Activated CD4-positive, alpha-beta T cell treated with anti-CD3 and anti-CD28 coated beads, Interleukin-2, amount 50 U/mL, for 4 hours (primary cell): ENCODE results near the gene COA3.

Experiments used
- DNase-seq, 2 experiments: peaks; one replicate each; pipeline ENCODE4 v3.0.0-alpha.2; 2020

COA3 gene, protein sequence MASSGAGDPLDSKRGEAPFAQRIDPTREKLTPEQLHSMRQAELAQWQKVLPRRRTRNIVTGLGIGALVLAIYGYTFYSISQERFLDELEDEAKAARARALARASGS

GRCh38 chr17:42798383-42799380, at the start of gene COA3, which contains the start of gene CNTD1:
TSS of gene COA3 (minus strand) at chr17:42798704. CDS start at chr17:42798681, 23 bp downstream.
TSS of gene CNTD1 (plus strand) at chr17:42798861. CDS start at chr17:42799068, 207 bp downstream.
- peak; percentile 67 to 69 for DNase-seq

DNA sequence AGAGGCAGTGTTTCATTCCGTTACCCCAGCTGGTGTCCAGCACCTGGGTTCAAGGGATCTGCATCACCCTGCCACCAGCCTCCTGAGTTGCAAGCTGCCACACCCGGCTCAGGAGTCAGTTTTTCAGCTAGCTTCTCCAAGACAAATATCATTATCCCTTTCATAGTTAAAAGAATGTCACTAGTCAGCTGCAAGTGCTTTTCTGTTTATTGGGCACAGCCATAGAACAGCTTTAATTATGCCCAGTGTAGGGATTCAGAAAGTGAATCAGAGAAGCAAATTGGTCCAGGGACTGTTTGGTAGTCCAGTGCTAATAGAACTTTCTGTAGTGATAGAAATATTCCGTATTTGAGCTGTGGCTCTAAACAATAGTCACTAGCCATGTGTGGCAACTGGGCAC, 49.6 kb upstream of the COA3 start:
- no peak for DNase-seq

- DNase-seq, result no peak
These were observed 48.2 kb upstream of the COA3 start for GRCh38 chr17:42846594-42847280.

DNA sequence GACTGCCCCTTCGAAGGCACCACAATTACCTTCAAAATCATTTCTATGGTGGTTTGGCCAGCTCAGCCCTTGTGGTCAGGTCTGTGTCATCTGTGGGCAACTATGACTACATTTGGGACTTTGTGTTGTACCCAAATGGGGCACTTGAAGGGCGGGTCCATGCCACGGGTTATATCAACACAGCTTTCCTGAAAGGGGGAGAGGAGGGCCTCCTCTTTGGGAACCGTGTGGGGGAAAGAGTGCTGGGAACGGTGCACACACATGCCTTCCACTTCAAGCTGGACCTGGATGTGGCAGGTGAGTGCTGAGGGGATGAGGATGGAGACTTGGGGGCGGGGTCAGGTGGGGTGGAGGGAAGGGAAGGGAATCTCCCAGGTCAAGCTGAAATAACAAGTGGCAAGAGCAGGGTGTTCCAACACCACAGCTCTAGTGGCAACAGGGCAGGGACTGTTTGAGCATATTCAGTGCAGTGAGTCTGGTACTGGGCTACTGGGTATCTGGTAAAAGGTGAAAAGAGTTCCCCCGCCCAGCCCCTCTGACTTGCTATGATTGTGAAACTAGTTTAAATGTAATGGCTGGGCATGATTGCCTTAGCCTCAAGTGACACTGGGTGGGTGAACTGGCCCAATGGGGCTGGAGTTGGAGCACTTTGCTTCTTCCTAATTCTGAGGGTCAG, 47.6 kb upstream of the COA3 start:
- no peak for DNase-seq

DNA sequence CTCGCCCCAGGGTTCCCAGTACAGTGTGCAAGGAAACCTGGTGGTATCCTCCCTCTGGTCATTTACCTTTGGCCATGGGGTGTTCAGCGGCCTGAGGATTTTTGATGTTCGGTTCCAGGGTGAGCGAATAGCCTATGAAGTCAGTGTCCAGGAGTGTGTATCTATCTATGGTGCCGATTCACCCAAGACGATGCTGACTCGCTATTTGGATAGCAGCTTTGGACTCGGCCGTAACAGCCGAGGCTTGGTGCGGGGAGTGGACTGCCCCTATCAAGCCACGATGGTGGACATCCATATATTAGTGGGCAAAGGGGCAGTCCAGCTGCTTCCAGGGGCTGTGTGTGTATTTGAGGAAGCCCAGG, 47.0 kb upstream of the COA3 start:
- DNase-seq, result no peak

- no peak for DNase-seq
These were observed 46.5 kb upstream of the COA3 start for GRCh38 chr17:42844761-42845555.

- DNase-seq, result no peak
These were observed 45.8 kb upstream of the COA3 start, which contains the start of gene AOC2 for GRCh38 chr17:42844271-42844670. TSS of gene AOC2 (plus strand) at chr17:42844580. CDS start at chr17:42844627, 47 bp downstream.

DNA sequence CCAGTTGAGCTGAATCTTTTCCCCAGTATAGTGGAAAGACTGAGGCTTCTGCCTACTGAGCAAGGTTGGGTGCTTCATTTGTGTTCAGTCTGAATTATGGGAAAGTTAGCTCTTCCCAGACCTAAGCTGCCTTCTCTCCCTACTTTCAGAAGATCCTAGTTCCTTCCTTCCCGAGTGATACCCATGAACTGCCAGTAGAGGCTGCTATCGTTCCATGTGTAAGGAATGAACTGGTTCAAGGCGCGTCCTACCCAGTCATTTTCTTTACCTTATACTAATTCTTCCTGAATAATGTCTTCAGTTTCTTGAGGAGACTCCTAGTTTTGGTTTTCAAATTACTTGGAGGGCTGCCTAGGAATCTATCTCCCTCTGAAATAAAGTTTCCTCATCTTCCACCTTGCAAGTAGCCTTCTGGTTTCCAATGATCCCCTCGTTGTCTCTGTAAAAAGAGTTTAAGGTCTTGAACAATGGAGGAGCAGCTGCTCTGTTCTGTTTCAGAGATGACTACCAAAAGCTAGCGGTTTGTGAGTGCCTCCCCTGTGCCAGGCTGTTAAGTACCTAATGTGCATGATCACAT, 44.9 kb upstream of the COA3 start:
- DNase-seq, result no peak

GRCh38 chr17:42841975-42842685, 43.6 kb upstream of the COA3 start:
- no peak for DNase-seq

DNA sequence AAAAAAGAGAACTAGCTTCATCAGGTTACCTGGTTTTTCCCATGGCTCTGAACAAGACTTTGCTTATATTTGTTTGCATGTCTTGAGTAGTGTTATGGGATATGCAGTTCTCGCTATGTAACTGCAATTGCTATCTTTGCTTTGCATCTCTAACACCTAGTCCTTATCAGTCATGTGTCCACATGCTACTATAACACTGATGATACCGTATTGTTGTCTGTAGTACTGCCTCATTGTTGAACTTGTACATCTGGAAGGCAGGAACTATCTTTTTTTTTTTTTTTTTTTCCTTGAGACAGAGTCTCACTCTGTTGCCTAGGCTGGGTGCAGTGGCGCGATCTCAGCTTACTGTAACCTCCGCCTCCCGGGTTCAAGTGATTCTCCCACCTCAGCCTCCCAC, 37.2 kb upstream of the COA3 start:
- DNase-seq, result no peak

- no peak for DNase-seq
These were observed 35.4 kb upstream of the COA3 start for GRCh38 chr17:42833767-42834422.

DNA sequence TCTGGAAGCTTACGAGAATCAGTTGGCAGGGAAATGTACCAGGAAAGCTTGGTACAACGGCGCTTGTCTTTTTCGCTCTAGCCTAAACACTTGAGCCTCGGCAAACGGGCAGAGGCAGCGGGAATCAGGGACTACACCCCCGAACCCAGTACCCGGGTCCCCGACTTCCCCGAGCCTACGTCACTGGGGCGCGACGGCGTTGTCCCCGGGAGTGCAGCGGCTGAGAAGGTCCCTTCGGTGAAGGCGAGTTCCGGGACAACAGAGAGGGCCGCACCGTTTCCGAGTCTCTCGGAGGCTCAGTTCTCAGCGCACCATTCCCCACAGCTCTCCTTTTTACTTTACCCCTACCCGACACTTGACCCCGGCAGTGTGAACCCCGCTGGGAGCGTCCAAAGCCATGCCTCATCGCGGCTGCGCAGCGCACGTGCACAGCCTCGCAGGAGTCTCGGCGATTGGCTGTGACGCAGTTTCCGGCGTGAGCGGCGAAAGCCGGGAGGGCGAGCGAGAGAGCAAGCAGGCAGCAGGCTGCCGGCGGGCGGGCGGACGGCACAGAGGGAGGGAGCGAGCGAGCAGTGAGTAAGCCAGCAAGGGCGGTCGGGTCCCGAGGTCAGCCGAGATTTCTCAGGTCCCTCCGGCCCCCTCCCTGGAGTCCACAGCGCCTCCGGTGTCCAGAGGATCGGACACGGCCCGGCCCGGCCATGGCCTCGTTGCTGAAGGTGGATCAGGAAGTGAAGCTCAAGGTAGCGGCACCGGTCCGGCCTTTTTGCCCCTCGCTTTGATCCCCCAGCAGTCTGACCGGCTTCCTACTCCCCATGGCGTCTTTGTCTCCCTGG, 34.6 kb upstream of the COA3 start, which contains the start of gene PSME3:
Gene PSME3, plus strand, starts transcription at position 464 of the 833 bp plus-strand sequence. Its CDS starts 235 bp downstream, at position 699.
- peak; percentile 85 to 88 for DNase-seq

DNA sequence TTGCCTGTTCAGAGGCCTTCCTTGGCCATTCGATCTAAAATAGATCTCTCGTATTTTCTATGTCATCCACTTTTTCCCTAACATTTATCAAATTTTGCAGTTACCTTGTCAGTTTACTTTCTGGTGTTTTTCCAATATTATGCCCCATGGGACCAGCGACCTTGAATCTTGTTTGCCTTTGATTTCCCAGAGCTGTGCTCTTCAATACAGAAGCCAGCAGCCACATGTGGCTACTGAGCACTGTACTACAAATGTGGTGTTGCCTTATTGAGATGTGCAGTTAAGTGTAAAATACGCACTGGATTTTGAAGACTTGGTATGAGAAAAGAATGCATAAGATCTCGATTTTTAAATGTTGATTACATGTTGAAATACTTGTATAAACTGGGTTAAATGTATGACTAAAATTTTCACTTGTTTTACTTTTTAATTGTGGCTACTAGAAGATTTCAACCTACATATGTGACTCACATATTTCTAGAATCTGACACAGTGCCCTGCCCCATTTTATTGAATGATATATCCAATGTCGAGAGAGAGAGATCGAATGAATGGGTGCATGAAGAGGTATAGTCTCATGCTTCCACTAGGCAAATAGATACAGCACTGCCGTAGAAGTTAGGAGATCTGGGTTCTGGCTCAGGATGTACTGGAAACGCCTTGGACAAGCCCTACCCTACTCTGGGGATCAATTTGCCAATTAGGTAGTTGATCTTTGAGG, 33.9 kb upstream of the COA3 start:
- no peak for DNase-seq

DNA sequence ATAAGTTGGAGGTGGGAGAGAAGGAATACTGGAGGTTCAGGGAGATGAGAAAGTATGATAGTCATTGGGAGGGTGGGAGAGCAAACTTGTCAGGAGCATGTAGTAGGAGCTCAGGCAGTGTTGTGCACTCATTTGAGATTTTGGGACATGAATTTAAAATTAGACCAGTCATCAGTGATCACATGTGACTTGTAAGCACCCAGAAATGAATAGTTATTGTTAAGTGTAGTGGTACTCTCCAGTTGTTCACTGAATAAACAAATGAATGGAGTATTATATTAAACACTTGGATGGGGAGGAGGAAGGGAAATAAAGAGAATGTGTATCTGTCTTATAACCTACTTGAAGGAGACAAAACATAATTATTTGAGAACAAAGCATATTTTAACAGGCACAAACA, 32.5 kb upstream of the COA3 start:
- no peak for DNase-seq

DNA sequence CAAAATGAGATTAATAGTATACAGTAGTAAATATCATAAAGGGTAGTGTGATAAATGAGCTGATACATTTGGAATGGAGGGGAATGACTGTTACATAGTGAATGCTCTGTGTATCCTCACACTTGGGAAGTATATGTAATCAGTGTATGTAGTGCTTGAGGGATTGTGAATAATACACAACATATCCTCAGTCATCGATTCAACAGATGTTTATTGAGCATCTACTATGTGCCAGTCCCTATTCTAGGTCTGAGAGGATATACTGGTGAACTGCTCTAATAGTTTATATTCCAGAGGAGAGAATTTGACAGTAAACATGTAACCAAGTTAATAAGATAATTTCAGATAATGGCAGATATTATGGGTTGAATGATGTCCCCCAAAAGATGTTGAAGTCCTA, 29.0 kb upstream of the COA3 start:
- no peak for DNase-seq

DNA sequence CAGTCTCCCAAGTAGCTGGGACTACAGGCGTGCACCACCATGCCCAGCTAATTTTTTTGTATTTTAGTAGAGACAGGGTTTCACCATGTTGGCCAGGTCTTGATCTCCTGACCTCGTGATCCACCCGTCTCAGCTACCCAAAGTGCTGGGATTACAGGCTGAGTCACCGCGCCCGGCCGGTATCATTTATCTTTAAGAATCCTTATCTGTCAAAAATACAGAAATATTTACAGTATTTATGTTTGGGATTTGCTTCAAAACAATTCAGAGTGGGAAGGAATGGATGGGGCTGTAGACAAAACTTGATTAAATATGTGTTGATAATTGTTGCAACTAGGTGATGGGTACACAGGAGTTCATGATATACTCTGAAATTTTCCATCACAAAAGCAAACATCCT, 22.7 kb upstream of the COA3 start:
- DNase-seq, result no peak

DNA sequence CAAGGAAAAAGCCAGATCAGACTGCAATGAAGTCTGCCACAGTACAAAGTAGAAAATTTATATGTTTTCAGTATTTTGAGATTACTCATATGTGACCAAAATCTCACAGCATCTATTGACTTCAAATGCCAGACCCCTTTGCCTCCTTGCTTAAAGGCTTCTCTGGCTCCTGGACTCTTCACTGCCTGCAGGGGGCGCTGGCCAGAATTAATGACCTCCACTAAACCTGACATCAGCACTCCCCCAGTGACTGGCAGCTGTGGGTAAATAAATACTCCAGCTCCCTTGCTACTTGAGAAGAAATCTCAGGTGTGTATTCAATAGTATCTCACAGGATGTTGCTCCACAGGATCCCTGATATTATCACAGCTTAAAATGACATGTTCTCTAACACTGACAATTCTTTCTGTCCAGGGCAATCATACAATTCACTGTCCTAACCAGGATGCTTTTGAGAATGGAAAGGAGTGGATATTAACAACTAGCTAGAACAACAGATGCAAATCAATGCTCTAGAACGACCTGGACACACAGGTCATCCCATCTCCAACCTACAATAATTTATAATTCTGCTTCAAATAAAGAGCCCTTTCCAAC, 21.5 kb upstream of the COA3 start:
- peak; percentile 55 to 58 for DNase-seq

DNA sequence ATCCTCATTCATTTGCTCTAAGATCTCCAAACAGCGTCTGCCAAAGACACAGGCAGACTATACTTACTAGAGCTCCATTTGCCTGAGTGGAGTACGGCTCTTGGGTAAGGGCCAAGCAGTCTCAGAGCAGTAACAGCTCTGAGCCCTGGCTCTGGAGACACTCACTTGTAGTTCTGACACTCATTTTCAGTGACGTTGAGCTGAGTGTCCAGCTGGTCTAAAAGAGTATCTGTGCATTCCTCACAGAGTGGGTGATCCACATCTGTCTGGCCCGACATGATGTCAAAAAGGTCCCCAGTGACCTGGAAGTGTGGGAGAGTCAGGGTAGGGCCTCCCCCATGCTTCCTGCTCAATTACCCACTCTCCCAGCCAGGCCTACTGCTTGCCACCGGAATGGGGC, 19.9 kb upstream of the COA3 start:
- no peak for DNase-seq
